Activated CD4-positive, alpha-beta T cell treated with anti-CD3 and anti-CD28 coated beads, Interleukin-2, amount 50 U/mL, for 1 hour (primary cell): Measurements from ENCODE around the gene APPL2.
"Not testable (repeated sequence)": the region's sequence is repeated elsewhere in the genome, so short reads cannot be mapped to it uniquely, and the experiment has no call there.

ENCODE experiments used
- DNase-seq: peaks from one replicate; pipeline ENCODE4 v3.0.0-alpha.2; 2020

APPL2 gene

GRCh38 chr12:105189293-105189692, 46.7 kb downstream of the APPL2 start:
- no peak for DNase-seq

GRCh38 chr12:105183976-105184375, 52.0 kb downstream of the APPL2 start:
- DNase-seq, result not testable (repeated sequence)

DNA sequence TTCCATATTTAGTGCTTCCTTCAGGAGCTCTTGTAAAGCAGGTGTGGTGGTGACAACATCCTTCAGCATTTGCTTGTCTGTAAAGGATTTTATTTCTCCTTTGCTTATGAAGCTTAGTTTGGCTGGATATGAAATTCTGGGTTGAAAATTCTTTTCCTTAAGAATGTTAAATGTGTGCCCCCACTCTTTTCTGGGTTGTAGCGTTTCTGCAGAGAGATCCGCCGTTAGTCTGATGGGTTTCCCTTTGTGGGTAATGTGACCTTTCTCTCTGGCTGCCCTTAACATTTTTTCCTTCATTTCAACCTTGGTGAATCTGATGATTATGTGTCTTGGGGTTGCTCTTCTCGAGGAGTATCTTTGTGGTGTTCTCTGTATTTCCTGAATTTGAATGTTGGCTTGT, 52.6 kb downstream of the APPL2 start:
- DNase-seq, result not testable (repeated sequence)

DNA sequence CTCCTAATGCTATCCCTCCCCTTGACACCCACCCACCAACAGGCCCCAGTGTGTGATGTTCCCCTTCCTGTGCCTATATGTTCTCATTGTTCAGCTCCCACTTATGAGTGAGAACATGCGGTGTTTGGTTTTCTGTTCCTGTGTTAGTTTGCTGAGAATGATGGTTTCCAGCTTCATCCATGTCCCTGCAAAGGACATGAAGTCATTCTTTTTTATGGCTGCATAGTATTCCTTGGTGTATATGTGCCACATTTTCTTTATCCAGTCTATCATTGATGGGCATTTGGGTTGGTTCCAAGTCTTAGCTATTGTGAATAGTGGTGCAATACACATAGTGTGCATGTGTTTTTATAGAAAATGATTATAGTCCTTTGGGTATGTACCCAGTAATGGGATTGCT, 56.9 kb downstream of the APPL2 start:
- not testable (repeated sequence) for DNase-seq

DNA sequence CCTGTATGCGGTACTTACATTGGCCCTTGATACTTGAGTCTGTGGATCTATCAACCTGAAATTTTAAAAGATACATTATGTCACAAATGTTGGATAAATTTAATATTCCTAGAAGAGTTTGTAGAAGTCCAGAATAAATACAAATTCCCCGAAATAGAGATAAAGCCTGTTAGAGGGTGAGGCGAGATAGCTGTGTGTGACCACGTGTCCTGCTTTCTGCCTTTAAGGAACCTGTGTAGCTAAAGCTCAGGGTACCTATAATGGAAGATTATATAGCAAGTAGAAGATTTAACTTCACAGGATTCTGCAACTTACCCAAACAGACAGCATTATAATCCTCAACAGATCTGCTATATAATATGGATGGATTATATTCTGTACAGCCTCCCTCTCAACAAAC, 58.8 kb downstream of the APPL2 start:
- no peak for DNase-seq

GRCh38 chr12:105175397-105175990, 60.5 kb downstream of the APPL2 start:
- DNase-seq, result no peak

GRCh38 chr12:105171691-105172436, 64.1 kb downstream of the APPL2 start:
- no peak for DNase-seq

DNA sequence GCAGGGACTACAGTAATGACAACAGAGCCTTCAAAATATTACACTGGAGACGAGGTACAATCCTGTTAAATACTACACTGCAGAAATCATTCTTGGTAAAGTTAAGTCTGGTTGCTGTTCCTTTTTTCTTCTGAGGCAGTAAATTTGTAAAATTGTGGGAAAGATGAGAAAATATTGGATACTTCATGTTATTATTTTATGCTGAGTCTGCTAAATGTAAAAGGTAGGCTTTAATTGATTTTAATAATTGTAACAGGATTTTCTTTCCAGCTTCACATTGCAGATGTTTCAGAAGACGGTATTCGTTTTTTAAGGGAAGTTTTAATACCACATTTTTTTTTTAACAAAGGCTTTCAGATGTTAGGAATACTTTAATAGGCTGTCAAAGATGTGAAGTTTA, 65.8 kb downstream of the APPL2 start:
- DNase-seq, result no peak

- DNase-seq, result no peak
Observed at GRCh38 chr12:105168006-105168405, 68.0 kb downstream of the APPL2 start.

DNA sequence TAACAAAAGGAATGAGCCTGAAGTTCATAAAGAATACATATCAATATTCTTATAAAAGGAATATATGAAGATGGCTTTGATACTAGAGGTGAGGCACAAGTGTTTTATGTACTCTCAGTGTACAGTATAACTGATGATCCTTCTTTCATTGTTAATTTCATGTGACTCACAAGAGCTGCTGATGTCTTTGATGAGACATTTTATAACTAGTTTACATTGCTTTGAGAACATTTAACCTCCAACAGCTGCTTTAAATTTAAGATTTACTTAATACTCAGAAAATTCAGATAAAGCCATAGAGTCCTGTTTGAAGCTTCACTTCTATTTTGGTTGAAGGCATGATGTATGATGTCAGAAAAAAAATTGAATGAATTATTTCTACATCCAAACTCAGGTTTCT, 68.6 kb downstream of the APPL2 start:
- no peak for DNase-seq

GRCh38 chr12:105166736-105167135, 69.2 kb downstream of the APPL2 start:
- DNase-seq, result no peak

DNA sequence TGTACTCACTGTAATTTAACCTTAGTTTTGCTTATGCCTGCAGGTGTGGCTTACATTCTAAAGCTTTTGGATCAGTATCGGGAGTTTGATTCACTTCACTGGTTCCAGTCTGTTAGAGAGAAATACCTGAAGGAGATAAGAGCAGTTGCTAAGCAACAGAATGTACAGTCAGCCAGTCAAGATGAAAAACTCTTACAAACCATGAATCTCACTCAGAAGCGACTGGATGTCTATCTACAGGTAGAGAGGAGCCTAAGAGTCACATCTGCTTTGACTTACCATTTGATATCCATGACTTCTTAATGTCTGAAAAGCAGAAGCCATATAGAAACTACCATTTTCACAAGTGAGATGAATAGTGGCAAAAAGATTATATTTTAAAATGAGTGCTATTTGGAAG, 71.9 kb downstream of the APPL2 start:
- no peak for DNase-seq

DNA sequence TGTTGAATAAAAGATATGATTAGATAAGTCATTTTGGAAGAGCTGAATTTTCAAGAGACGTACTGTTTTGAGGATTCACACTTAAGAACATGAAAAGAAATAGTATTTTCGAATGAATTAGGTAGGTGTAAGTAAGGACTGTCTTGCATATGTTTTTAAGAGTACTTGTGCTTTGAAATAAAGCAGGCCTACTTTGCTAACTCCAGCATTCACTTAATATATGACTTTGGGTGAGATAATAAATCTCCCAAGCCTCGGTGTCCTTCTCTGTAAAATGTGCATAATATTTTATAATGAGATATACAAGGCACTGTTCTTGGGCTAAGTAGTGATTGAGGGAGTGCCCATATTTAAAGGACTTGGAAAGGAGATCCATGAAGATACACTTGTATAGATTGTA, 73.8 kb downstream of the APPL2 start:
- DNase-seq, result no peak

- no peak for DNase-seq
Observed at GRCh38 chr12:105158876-105159275, 77.1 kb downstream of the APPL2 start.

DNA sequence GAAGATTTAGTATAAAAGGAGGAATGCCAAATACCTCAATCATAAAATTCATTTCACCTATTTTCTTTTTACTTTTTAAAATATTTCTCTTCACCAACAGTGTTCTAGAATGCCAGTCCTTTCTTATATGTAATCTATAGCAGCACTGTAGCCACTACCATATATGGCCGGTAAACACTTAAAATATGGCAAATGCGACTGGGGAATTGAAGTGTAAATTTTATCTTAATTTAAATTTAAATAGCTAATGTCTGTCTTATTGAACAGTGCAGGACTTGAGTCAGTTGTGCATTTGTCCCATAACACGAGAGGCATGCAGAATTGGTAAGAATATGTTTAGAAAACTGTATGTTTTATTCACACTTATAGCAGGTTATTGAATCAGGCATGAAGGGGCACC, 78.4 kb downstream of the APPL2 start:
- no peak for DNase-seq

- no peak for DNase-seq
Observed at GRCh38 chr12:105156260-105156659, 79.7 kb downstream of the APPL2 start.

GRCh38 chr12:105142259-105142658, 93.7 kb downstream of the APPL2 start:
- no peak for DNase-seq

DNA sequence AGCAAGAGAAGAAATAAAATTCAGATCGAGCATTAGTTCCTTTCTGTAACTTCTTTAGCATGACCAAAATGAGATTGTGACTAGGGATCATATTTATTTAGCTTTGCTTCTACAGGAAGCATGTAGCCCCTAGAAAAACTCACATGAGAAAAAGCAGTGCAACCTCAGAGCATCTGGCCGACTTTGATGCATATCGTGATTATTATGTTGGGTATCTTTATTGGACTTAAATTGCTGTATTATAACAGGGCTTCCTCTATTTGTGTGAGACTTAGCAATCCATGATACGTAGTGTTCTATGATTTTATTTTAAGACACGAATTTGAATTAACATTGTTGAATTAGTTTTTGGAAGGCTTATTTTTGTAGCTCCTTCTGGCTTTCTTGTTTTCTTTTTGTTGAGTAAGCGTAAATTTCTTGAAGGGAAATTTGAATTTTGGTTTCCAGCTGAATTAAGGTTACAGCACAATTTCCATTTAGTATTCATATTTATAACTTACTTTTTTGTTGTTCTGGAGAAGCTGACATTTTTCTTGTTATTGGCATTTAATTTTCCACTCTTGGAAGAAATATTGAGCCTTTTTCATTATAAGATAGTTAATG, 94.6 kb downstream of the APPL2 start:
- no peak for DNase-seq

DNA sequence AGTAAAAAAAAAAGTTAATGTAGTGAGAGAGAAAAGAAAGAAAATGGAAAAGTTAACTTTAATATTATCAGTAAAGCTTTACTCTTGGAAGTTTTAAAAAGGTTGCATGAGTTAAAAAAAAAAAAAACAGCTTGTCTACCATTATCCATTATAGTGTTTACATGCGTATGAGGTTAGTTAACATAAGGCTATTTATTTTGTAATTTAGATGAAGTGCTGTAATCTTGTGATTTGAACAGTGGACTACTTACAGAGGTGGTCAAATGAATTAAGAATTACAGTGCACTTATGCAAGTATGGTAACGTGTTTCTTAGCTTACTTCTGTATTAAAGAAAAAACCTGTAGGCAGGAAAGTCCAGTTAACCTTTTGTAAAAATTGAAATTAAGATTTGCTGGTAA, 97.7 kb downstream of the APPL2 start:
- no peak for DNase-seq
